NCI-H82 (cell line): ENCODE data around the gene SPINK13.
"Not testable (repeated sequence)": the region's sequence is repeated elsewhere in the genome, so short reads cannot be mapped to it uniquely, and the experiment has no call there.

Experiments used
- DNase-seq: peaks from one replicate; lab custom pipeline; 2025; lab: John Stamatoyannopoulos, UW

The SPINK13 gene

GRCh38 chr5:148268566-148268965 is at the start of gene SPINK13:
Gene SPINK13 (plus strand): TSS chr5:148268794. CDS start chr5:148270073, 1,279 bp downstream.
- DNase-seq = no peak

GRCh38 chr5:148221508-148221907 is 47.1 kb upstream of the SPINK13 start:
- DNase-seq = no peak

- no peak for DNase-seq
These were observed 44.4 kb upstream of the SPINK13 start for GRCh38 chr5:148224117-148224742.

GRCh38 chr5:148228392-148228984 is 40.1 kb upstream of the SPINK13 start:
- DNase-seq = no peak

GRCh38 chr5:148229840-148230239 is 38.8 kb upstream of the SPINK13 start:
- no peak for DNase-seq

- no peak for DNase-seq
These were observed 38.4 kb upstream of the SPINK13 start for GRCh38 chr5:148230240-148230639.

- DNase-seq = no peak
These were observed 30.7 kb upstream of the SPINK13 start for GRCh38 chr5:148237785-148238417.

- no peak for DNase-seq
These were observed 30.2 kb upstream of the SPINK13 start, which contains the start of gene MARCOL for GRCh38 chr5:148238418-148238794. Gene MARCOL (plus strand): TSS chr5:148238525. CDS start chr5:148238598, 73 bp downstream.

- no peak for DNase-seq
These were observed 19.7 kb upstream of the SPINK13 start for GRCh38 chr5:148248894-148249293.

- DNase-seq = no peak
These were observed 13.1 kb upstream of the SPINK13 start for GRCh38 chr5:148255456-148255855.

- no peak for DNase-seq
These were observed 9.3 kb upstream of the SPINK13 start for GRCh38 chr5:148259288-148259687.

GRCh38 chr5:148261221-148261620 is 7.4 kb upstream of the SPINK13 start:
- DNase-seq = no peak

GRCh38 chr5:148267962-148268361 is 632 bp upstream of the SPINK13 start:
- DNase-seq = no peak

- DNase-seq = not testable (repeated sequence)
These were observed 6.5 kb downstream of the SPINK13 start for GRCh38 chr5:148275129-148275528.

GRCh38 chr5:148280893-148281292 is 12.3 kb downstream of the SPINK13 start:
- peak; percentile 24 for DNase-seq

GRCh38 chr5:148281336-148281735 is 12.7 kb downstream of the SPINK13 start:
- not testable (repeated sequence) for DNase-seq

GRCh38 chr5:148290271-148291195 is 21.9 kb downstream of the SPINK13 start:
- DNase-seq = peak; percentile 44

- DNase-seq = no peak
These were observed 29.1 kb downstream of the SPINK13 start for GRCh38 chr5:148297731-148298130.

- no peak for DNase-seq
These were observed 37.9 kb downstream of the SPINK13 start for GRCh38 chr5:148306446-148306845.

GRCh38 chr5:148309019-148309418 is 40.4 kb downstream of the SPINK13 start:
- DNase-seq = no peak

- DNase-seq = no peak
These were observed 41.2 kb downstream of the SPINK13 start for GRCh38 chr5:148309746-148310145.

- DNase-seq = no peak
These were observed 42.9 kb downstream of the SPINK13 start for GRCh38 chr5:148311484-148311883.
